Esophagus squamous epithelium (tissue), 5 donors: Measurements from ENCODE around the gene TMEM198. TPM values are rescaled to one million over a fixed set of nuclear protein-coding genes. Genes with fewer than 3 reads are reported as not detected.

Experiments used
- DNase-seq: peaks from one replicate; lab custom pipeline; 2025; lab: John Stamatoyannopoulos, UW
- H3K27ac ChIP-seq, 4 donors: fragments of 200-600 bp; sonication (generic); one replicate each; pipeline ENCODE4 v1.5.1; 2016 to 2019; ENCODE audit warnings: mild to moderate bottlenecking in 1 of 4
- H3K27me3 ChIP-seq, 4 donors: fragments of 200-600 bp; sonication (generic); 1 replicate in 3 of 4; 2 replicates in 1 of 4; pipeline versions ENCODE4 v1.5.1 to v1.6.0; 2017 to 2021; ENCODE audit warnings: antibody characterized with exemption in 1 of 4
- H3K36me3 ChIP-seq, 3 donors: fragments of 200-600 bp; sonication (generic); one replicate each; pipeline ENCODE4 v1.5.1; 2016 to 2019
- H3K4me1 ChIP-seq, 3 donors: fragments of 200-600 bp; sonication (generic); one replicate each; pipeline ENCODE4 v1.5.1; 2017 to 2019
- H3K4me3 ChIP-seq, 4 donors: fragments of 200-600 bp; sonication (generic); 1 replicate in 3 of 4; 2 replicates in 1 of 4; pipeline ENCODE4 v1.5.1; 2016 to 2019; ENCODE audit warnings: mild to moderate bottlenecking in 2 of 4, moderate library complexity in 1 of 4
- H3K9me3 ChIP-seq, 3 donors: fragments of 200-600 bp; sonication (generic); one replicate each; pipeline ENCODE4 v1.5.1; 2016 to 2019
- POLR2A ChIP-seq, 4 donors: fragments of 450-650 bp; IDR thresholded peaks; one replicate each; pipeline ENCODE4 v1.6.1; 2017; ENCODE audit warnings: antibody characterized with exemption in 4 of 4, mild to moderate bottlenecking in 4 of 4, moderate library complexity in 3 of 4
- WGBS, 2 donors: methylation state at CpG; one replicate each; pipeline ENCODE4 v1.1.5; 2018; 5-methylcytosine and 5-hydroxymethylcytosine counted together
- intact Hi-C: fragments of 100-400 bp; cut with DNase I; formaldehyde crosslinking; loops from one replicate; pipeline ENCODE4 v1.15.0; 2022
- total RNA-seq, 4 donors: library from RNA; depleted of rRNA; stranded (reverse); fragments of >200 nt; gene quantifications; one replicate each; pipeline ENCODE4 v1.1.0, GENCODE V29; 2016
- TF ChIP-seq, protein P1 (sequence below), 6 experiments: fragments of 450-650 bp in 4 of 6; fragments of 200-600 bp in 2 of 6; sonication (generic) in 2 of 6; IDR thresholded peaks; one replicate each; pipeline ENCODE4 v1.5.1; 2016 to 2019; ENCODE audit warnings: antibody characterized with exemption in 6 of 6, mild to moderate bottlenecking in 4 of 6, moderate library complexity in 4 of 6
- donor health status: DM: yes; HTN: yes; CAD: no.

TMEM198 gene
- total RNA-seq, 4 donors from 2014 or later, result 0.62 to 0.87 (median 0.78) TPM

DNA sequence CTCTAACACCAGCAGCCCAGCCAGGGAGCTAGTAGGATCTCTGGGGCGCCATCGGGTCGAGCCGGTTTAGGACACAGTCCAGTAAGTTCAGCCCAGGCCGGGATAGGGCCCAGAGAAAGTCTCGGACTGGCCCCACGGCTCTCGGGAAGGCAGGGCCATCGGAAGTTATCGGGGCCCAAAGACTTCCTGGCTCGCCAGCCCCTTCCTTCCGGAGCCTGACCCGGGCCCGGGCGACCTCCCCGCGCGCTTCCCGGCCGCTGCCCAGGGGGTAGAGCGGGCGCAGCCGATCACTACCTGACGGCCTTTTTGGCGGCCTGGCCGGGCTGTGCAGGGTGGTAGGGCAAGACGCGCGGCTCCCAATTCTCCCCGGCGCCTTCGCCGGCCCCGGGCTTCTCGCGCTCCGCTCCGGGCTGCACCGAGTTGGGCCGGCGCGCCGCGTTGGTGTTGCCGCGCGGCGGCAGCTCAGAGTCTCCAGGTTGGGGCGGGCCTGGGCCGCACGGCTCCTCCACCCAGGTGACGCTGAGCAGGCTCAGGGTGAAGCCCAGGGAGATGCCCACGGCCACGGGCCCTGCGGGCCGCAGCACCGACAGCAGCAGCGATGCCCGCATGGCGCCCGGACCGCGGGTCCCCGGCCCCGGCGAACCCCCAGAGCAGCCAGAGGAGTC is 765 bp upstream of the TMEM198 start:
- Histone ChIP-seq H3K4me1 (peaks cover 19 to 47% (median 26%) of the 10 kb centered on the region in 3 donors), H3K36me3 (peaks cover 5 to 33% (median 12%) of the 10 kb centered on the region in 3 donors), H3K27me3 (peaks cover 0 to 50% (median 0%) of the 10 kb centered on the region in 4 donors), H3K9me3 (no peaks in the 10 kb centered on the region), H3K4me3 (peak overlapping the region; percentile 58 to 94 (median 84)), H3K27ac (peak overlapping the region; percentile 93 to 98 (median 95))
- no peak for DNase-seq
- no peak for TF ChIP-seq POLR2A (IDR thresholded peaks at IDR 0.05)
- TF ChIP-seq, protein P1, sequence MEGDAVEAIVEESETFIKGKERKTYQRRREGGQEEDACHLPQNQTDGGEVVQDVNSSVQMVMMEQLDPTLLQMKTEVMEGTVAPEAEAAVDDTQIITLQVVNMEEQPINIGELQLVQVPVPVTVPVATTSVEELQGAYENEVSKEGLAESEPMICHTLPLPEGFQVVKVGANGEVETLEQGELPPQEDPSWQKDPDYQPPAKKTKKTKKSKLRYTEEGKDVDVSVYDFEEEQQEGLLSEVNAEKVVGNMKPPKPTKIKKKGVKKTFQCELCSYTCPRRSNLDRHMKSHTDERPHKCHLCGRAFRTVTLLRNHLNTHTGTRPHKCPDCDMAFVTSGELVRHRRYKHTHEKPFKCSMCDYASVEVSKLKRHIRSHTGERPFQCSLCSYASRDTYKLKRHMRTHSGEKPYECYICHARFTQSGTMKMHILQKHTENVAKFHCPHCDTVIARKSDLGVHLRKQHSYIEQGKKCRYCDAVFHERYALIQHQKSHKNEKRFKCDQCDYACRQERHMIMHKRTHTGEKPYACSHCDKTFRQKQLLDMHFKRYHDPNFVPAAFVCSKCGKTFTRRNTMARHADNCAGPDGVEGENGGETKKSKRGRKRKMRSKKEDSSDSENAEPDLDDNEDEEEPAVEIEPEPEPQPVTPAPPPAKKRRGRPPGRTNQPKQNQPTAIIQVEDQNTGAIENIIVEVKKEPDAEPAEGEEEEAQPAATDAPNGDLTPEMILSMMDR (IDR thresholded peaks at IDR 0.05), result peak in 2 of 6 experiments; percentile 7 to 10
- intact Hi-C loops, result no loop called here
- 0 to 1% methylated on average over 4 to 16 of the region's 66 CpGs for WGBS, 2 donors

DNA sequence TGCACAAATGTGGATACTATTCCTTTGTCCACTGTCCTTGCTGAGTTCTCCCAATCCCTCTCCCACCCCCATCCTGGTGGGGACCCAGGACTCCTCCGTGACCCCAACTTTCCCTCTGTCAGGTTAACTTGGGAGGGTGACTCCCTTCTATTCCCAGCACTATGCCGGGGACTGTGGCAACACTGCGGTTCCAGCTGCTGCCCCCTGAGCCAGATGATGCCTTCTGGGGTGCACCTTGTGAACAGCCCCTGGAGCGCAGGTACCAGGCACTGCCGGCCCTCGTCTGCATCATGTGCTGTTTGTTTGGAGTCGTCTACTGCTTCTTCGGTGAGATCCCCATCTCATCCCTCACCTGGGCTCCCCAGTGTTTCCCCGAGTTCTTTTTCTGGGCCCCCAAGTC is 739 bp downstream of the TMEM198 start:
- H3K36me3 ChIP-seq, result peaks cover 5 to 21% (median 12%) of the 10 kb centered on the region in 3 donors
- peak overlapping the region in 2 of 4 donors; percentile 93 to 95 for H3K27ac ChIP-seq
- WGBS, 2 donors, result 34 to 40% methylated on average over 9 of the region's 9 CpGs
- DNase-seq, result no peak
- intact Hi-C loops, result no loop called here
- no peak for TF ChIP-seq POLR2A (IDR thresholded peaks at IDR 0.05)
- TF ChIP-seq, protein P1 (IDR thresholded peaks at IDR 0.05), result no peak
- H3K27me3 ChIP-seq, result peaks cover 0 to 41% (median 0%) of the 10 kb centered on the region in 4 donors
- H3K4me3 ChIP-seq, result peak overlapping the region in 3 of 4 donors; percentile 58 to 85 (median 83)
- no peaks in the 10 kb centered on the region for H3K9me3 ChIP-seq
- H3K4me1 ChIP-seq, result peaks cover 19 to 35% (median 26%) of the 10 kb centered on the region in 3 donors

DNA sequence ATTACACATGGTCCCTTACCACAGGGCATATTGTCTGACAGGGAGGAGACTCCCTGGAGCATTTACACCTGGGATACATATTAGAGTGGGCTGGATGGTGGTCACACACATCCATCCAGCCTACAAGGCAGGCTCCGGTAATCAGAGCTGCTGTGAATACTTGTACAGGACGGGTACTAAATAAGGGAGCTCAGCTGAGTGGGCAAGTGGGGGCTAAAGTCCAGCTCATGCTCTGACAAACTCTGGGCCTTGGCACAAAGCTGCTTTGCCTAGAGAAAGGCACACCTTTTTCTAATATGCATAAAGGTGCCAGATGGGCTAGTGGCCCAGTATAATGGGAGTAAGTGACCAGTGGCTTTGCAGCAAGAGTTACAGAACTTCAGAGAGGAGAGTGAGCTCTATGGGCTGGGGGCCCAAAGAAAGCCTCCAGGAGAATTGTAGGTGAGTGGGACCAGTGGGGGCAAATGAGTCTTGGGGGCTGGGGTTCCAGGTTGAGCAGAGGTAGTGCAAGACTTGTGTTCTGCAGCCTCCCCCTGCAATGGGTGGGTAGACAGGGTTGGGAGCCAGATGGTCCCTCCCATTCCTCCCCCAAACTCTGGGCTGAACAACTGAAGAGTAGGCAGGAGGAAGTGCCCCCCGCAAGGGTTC is 1.6 kb downstream of the TMEM198 start:
- H3K27ac ChIP-seq, result no peak overlapping the region
- H3K9me3 ChIP-seq, result no peaks in the 10 kb centered on the region
- H3K36me3 ChIP-seq, result peaks cover 4 to 13% (median 5%) of the 10 kb centered on the region in 3 donors
- intact Hi-C loops, result no loop called here
- TF ChIP-seq, protein P1 (IDR thresholded peaks at IDR 0.05), result no peak
- TF ChIP-seq POLR2A (IDR thresholded peaks at IDR 0.05), result no peak
- DNase-seq, result no peak
- peaks cover 0 to 43% (median 0%) of the 10 kb centered on the region in 4 donors for H3K27me3 ChIP-seq
- peaks cover 19 to 35% (median 26%) of the 10 kb centered on the region in 3 donors for H3K4me1 ChIP-seq
- no peak overlapping the region for H3K4me3 ChIP-seq
- 72 to 78% methylated on average over 3 of the region's 3 CpGs for WGBS, 2 donors

DNA sequence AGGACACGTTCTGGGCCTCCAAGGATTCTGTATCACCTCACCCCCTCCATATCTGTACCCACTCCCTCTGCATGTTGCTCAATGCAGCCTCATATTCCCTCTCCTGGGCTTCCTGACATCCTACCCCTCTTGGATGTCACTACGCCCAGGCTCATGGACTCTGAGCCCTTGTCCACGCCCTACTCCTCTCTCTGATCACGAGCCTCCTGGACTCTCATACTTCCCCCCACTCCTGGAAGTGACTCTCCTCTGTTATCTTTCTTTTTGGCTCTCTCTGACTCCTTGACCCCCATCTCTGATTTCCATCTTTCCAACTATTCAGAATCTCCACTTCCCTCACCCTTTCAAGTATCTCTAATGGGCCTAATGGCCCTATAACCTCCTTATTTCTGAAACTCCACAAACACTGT is 2.1 kb downstream of the TMEM198 start:
- intact Hi-C loops, result no loop called here
- WGBS, 2 donors, result 61 to 62% methylated on average over 4 of the region's 4 CpGs
- no peak overlapping the region for H3K27ac ChIP-seq
- TF ChIP-seq POLR2A (IDR thresholded peaks at IDR 0.05), result no peak
- TF ChIP-seq, protein P1 (IDR thresholded peaks at IDR 0.05), result no peak
- no peak for DNase-seq
- H3K27me3 ChIP-seq, result peaks cover 0 to 49% (median 0%) of the 10 kb centered on the region in 4 donors
- H3K4me3 ChIP-seq, result no peak overlapping the region
- peaks cover 0 to 7% (median 0%) of the 10 kb centered on the region in 3 donors for H3K36me3 ChIP-seq
- peaks cover 19 to 35% (median 26%) of the 10 kb centered on the region in 3 donors for H3K4me1 ChIP-seq
- no peaks in the 10 kb centered on the region for H3K9me3 ChIP-seq

DNA sequence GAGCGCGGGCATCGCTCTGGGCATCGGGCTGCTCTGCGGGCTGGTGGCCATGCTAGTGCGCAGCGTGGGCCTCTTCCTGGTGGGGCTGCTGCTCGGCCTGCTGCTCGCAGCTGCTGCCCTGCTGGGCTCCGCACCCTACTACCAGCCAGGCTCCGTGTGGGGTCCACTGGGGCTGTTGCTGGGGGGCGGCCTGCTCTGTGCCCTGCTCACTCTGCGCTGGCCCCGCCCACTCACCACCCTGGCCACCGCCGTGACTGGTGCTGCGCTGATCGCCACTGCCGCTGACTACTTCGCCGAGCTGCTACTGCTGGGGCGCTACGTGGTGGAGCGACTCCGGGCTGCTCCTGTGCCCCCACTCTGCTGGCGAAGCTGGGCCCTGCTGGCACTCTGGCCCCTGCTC is 3.8 kb downstream of the TMEM198 start:
- H3K9me3 ChIP-seq, result no peaks in the 10 kb centered on the region
- H3K4me1 ChIP-seq, result peaks cover 18 to 37% (median 19%) of the 10 kb centered on the region in 3 donors
- 93 to 100% methylated on average over 4 to 11 of the region's 26 CpGs for WGBS, 2 donors
- H3K27ac ChIP-seq, result no peak overlapping the region
- H3K36me3 ChIP-seq, result no peaks in the 10 kb centered on the region
- intact Hi-C loops, result no loop called here
- TF ChIP-seq, protein P1 (IDR thresholded peaks at IDR 0.05), result no peak
- no peak for TF ChIP-seq POLR2A (IDR thresholded peaks at IDR 0.05)
- H3K27me3 ChIP-seq, result peaks cover 0 to 59% (median 0%) of the 10 kb centered on the region in 4 donors
- no peak for DNase-seq
- no peak overlapping the region for H3K4me3 ChIP-seq
